HG03342 (cell line): ENCODE measurements around the gene DGKQ.

Source experiments
- ATAC-seq: cut with Tn5 transposase; IDR thresholded peaks from one replicate; pipeline ENCODE4 v1.9.1; 2021; ENCODE audit warnings: mild to moderate bottlenecking, moderate library complexity; ENCODE audit not compliant: unreplicated experiment

The DGKQ gene

GRCh38 chr4:909821-910220 is 63.5 kb downstream of the DGKQ start:
- ATAC-seq: no peak

GRCh38 chr4:909131-909571 is 64.2 kb downstream of the DGKQ start:
- no peak for ATAC-seq
